CD4-positive, alpha-beta T cell treated with Interleukin-15 for 1 hour (primary cell): ENCODE measurements around the gene PBX1.

Source experiments
- DNase-seq: peaks from one replicate; pipeline ENCODE4 v3.0.0-alpha.2; 2020

PBX1 gene

DNA sequence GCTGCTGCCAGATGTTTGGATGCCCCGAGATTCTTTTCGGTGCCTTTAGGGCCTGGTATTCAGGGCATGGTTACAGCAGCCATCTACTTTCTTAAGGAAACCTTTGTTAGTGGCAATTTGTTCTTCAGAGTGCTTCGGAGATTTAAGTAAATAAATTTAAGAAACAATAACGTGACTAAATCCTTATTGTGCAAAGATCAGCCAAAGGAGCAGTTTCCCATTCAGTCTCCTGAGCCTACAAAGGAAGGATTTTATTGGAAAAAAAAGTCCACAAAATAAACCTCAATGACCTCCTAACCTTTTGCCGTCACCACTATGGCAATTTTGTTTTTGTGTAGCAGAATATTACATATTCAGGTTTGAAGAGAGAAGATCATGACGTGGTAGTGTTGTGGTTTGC, 231.1 kb downstream of the PBX1 start:
- no peak for DNase-seq

DNA sequence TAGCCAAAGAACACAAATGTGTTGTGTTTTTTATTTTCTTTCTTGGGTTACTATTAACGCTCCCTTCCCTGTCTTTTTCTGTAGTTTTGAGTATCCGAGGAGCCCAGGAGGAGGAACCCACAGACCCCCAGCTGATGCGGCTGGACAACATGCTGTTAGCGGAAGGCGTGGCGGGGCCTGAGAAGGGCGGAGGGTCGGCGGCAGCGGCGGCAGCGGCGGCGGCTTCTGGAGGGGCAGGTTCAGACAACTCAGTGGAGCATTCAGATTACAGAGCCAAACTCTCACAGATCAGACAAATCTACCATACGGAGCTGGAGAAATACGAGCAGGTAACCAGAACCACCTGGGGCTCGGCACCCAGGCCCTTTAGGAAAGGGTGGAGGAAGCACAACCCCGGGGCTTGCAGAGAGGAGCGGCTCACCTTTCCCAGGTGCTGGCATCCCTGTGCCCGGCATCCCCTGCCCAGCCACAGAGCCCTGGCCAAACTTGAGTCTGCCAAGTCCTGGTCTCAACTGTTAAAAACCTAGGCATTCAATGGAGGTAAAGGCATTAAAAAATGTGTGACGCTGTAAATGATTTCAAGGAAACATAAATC, 233.5 kb downstream of the PBX1 start:
- no peak for DNase-seq

DNA sequence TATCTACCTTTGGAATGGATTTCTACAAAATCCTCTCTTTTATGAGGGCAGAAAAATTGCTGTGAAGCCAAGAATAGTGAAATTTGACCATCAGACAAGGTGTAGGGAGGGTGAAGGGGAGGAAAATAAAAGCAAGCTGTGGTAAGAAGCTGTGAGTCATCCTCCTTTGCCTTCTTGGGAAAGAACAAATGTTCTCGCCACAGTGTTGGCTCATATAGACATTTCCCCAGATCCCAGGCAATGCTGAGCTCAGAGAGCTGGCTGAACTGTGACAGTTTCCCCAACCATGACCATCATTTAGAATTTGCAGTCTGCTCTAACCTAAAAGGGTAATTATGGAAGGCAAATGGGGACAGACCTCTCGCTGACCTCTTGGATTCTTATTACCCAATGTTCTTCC, 235.4 kb downstream of the PBX1 start:
- DNase-seq, result no peak

DNA sequence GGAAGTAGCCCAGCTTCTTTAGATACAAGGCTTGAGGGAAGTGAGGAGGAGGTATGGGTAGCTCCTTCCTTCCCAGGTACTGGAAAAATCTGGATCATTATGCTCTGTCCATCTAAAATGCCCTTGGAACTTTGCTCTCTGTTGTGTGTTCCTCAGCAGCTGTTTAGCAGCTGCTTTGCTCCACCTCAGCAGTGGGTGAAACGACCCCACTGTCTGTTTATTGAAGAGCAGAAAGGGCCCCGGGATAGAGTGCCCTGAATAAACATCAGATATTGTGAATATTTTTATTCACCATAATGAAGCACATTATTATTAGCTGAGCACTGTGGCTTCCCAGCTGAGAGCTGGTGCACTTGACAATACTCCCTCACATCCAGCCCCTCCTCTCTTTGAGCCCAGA, 237.9 kb downstream of the PBX1 start:
- DNase-seq, result no peak

DNA sequence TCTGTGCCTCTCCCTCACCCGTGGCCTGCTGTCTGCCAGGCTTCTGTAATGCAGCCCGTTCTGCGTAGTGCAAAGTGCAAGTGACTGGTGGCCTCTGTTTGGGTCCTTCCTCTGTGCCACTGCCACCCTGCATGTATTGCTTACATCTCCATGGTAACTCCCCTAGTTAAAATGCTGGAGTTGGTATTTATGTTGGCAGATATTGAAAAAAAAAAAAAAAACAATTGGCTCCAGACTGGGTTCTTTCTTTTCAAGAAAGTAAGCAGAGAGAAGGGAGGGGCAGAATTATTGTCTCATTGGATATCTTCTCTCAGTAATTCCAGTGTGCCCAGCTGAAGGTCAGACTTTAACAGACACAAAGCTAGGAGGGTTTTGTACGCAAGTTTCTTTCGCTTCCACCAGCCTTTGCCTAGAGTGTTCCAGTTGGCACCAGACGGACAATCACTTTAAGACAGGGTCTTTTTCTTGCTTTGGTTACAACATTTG, 242.3 kb downstream of the PBX1 start:
- no peak for DNase-seq

DNA sequence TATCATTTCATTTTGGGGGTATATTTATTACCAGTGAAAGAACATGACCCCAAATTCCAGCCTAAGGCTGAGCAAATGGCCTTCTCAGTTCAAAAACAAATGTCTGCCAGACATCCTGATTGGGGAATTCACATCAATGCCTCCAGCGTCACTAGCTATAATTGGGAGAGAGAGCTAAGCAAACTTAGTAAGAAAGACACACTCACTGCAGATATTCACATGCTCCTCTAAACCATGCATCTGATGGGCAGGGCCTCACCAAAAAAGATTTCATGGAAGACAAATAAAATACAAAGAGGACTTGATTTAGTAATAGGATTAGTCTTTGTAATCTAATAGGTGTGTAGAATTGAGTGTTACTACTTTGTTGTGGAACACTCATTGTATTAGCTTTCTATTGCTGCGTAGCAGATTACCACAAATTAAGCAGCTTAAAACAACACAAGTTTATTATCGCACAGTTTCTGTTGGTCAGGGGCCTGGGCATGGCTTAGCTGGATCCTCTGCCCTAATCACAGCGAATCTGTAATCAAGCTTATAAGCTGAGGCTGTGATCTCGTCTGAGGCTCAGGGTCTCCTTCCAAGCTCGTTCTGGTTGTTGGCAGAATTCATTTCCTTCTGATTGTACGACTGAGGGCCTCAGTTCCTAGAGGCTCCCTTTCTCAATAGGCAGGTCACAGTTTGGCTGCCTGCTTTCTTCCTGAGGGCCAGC, 243.0 kb downstream of the PBX1 start:
- DNase-seq, result no peak

DNA sequence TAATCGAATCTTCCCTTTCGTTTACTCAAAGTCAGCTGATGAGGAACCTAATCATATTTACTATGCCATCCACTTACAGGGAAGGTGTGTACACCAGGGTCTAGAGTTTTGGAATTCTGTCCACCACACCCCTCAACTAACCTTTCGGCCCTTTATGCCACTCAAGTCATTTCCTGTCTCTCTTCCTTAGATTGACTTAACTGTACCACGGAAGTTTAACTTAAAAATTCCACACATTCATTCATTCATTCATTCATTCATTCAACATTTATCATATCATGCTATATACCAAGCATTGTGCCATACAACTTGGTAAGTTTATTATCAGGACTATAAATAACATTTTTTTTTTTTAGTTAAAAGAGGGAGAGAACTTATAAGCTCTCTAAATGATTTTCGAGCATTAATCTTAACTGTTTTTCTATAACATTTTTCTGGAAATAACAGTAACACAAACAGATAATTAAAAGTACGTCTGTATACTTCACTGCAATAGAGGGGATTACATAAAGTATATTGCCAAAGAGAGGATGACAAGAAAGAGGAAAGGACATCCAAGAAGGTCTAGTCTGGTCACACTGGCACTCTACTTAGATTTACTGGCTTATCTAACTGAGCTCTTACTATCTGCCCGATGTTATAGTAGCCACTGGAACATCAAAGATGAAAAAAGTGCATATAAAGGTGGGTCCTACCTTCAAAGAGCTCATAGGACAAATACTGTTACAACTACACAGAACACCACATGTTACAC, 243.7 kb downstream of the PBX1 start:
- no peak for DNase-seq

DNA sequence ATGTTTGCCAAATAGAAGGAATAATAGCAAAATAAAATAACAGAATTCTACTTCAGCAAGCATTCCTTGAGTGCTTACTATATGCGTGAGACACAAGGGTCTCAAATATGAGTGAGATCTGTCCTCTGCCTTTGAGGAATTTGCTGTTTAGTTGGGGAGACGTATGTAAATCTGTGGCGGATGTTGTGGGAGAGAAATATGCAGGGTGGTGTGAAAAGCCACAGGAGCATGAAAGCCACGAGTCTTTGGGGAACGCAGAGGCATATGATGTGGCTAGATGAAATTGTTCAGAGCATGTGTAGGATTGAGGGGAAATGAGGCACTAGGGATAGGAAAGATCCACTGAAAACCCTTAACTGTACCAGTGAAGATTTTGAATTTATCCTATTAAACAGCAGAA, 244.4 kb downstream of the PBX1 start:
- DNase-seq, result no peak

DNA sequence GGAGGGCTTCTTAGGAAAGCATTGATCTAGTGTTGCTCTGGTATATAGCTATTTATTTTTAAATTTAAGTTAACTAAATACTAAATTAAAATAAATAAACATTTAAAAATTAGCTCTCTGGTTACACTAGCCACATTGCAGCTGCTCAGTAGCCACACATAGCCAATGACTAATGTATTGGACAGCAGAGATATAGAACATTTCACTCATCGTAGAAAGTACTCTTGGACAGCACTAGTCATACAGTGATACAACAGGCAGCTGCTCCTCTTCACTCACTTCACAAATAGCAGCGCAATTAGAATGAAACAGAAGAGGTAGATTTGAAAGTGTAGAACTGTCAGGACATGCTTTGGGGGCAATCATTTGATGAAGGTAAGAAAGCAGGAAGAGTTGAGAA, 245.4 kb downstream of the PBX1 start:
- no peak for DNase-seq

DNA sequence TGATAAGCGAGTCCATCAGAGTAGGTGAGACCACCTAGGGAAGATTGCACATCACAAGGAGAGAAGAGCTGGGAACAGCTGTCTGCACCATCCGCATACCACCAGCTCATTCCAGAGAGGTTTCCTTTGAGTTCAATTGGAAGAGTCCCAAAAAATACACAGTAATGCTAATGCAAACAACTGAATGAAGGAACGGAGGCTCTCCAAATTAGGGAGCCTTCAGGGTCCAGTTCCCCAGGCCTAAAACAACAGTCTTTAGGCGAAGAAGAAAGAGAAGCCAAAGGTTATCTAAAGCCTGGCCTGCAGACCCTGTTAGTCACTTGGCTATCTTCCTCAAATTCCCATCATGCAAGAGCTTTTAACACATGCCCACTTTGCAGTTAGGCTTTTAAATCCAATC, 246.4 kb downstream of the PBX1 start:
- no peak for DNase-seq

DNA sequence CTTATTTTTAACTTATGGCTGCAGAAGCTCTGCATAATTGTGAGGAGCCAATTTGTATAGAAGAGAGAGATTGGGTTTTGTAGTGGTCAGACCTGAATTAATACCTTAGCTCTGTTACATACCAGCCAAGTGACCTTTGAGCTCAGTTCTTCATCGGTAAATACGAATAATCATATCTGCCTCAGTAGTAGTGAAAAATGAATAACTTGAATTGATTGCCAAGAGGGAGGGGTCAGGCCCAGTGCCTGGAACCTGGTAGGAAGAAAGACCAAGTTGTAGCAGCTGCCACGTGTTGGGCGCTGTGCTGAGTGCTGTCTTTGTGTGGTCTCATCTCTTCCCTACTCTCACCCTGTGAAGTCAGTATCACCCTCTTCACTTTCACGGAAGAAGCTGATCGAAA, 247.5 kb downstream of the PBX1 start:
- DNase-seq, result no peak

DNA sequence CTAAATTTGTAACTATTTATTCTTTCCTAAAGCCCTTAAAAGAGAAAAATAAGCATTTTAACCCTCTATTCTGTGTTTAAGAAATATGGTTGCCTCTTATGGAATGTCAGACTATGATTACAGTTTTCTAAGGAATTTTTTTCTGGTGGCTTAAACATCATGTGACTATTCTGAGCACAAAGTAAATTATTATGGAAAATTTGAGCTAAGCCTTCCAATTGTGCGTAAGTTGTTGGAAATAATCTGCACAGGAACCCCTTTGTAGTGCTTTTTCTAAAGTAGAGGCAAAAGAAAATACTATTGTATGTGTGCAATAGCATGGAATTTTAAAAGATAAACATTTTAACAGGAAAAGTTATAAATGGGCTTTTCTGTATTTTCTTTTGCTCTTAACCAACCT, 254.8 kb downstream of the PBX1 start:
- no peak for DNase-seq

DNA sequence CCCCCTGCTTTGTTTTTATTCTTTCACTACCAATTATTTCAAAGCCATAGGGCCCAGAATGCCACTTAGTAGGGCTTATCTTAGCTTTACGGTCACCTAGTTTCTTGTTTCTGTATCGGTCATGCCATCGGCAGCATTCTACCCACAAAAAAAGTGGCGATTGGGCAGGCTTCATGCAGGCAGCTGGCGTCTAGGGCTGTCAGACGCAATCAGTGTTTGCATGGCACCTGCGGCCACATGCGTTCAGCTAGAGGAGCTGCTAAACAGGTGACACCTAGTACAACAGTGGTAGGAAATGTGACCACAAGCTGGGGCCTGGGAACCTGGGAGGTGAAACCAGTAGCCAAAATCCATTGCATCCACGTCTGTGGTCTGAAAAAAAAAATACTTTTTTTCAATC, 262.7 kb downstream of the PBX1 start:
- DNase-seq, result no peak

DNA sequence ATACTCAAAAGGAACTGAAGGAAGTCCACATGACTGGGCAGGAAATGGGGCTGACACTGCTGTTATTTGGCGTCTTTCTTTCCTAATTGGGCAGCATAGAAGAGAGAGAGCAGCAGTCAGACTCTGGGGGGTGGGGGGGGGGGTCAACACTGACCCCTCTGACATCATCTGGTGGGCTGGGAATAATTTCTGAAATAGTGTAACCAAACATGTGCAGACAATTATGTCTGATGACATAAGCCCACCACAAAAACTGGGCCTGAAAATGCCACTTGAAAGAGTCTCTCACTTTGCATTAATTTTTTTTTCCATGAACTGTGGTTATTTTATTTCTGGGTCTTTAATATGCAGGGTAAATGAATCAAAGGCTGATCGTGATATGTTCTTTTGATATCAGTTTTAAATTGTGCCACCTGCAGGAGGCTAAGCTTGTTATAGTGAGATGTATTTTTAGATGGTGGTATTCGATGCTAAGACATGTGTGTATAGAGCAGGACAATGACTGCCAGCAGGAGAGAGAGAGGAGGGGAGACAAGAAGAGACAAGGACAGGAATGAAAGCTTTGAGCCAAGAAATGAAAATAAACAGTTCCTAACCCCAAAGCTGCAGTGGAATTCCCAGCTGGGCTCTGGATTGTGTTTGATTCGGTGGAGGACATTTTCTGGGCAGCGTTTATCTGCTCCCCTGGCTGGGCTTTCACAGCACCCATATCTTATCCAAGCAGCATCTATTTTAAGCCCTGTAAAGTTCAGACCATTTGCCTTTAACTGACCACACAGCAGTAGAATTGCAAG, 264.7 kb downstream of the PBX1 start:
- DNase-seq, result no peak

DNA sequence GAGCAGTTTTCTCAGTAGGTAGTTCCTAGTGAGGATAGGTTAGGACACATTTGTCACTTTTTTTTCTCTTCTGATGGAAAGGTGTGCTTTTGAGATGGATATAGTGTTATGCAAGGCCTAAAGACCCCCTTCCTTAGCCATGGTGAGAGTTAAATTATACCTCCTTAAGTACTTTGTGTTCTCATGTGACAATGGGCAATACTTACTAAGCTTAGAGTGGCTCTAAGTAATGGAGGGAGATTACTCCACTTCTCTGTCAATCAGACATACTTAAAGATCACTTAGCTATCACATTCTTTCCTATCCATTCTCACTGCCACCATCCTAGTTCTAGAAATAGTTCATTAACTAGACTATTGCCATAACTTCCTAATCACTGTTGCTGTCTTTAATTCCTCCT, 265.6 kb downstream of the PBX1 start:
- DNase-seq, result no peak

DNA sequence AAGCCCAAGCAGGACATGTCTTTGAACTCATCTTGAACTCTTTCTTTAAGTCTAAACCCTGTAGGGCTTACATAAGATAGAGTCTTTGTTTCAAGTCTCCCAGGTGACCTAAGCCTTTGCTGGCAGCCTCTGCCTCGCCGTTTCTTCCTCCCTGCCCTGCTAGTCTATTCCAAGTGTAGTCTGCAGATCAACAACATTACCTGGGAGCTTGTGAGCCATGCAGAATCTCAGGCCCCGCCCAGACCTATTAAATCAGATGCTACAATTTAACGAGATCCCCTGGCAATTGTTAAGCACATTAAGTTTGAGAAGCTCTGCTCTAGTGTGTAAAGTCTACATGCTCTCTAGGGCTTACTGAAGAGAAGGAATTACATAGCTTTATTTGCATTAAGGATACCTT, 271.6 kb downstream of the PBX1 start:
- DNase-seq, result no peak

DNA sequence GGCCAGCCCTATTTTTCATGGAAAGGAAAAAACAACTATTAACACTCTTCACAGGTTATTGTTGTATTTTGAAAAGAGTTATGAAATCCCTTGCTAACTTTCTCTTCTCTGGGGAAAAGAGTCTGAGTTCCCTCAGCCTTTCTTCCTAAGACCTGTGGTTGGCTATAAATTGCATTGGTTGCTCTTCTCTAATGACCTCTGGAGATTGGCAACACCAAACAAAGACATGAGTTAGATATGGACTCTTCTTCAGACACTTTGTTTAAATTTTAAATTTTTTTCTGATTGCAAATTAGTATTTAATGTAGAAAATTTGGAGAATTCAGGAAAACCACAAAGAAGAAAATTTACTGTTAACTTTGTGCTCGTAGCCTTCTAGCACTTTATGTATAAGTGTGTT, 275.7 kb downstream of the PBX1 start:
- no peak for DNase-seq

DNA sequence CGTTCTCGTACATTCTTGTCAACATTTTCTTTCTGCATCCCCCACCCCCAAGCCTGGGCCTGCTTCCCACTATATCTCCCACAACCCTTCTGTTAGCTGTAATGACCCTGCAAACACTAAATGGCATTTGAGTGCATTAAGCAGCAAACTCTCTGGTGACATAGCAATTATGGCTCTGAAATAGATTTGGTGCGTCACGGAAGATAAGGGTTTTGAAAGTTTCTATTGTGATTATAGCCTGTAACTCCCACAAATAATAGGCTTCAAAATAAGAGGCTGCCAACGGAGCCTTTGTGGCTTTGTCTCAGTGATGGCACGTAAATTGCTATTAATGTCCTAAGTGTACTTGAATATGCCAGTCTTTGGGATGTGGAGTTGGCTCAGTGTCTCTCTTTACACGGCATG, 277.6 kb downstream of the PBX1 start:
- DNase-seq, result no peak

DNA sequence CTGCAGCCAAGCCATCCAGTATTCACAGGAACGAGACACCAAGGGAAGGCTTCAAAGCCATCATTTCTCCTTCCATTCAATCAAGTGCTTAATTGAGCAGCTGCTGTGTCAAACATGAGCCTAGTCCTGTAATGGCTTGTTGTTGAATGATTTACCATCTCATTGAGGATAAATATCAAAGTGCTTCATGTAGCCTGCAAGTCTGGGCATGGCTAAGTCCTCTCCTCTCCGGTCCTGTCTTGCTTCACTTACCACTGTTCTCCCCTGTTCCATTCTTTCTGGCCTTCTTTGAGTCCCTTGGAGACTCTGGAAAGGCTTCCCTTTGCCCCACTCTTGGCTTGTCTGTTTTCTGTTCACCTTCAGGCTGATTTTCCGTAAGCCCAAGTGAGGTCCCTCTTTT, 279.8 kb downstream of the PBX1 start:
- no peak for DNase-seq

DNA sequence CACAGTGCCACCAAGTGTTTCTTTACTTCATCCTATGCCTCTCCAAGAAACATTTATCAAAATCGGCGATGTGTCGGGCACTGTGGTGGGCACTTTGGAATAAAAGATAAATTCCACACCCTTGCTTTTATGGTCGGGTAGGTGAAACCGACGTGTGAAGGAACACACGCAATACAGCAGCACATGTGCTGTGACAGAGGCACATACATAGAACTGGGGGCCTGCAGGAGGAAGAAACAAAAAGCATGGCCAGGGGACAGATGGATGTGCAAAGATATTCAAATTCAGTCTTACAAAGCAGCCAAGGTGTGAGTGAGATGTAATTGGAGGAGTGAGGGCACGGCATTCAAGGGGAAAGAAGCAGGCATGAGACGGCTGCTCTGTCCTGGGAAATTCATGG, 282.0 kb downstream of the PBX1 start:
- no peak for DNase-seq

DNA sequence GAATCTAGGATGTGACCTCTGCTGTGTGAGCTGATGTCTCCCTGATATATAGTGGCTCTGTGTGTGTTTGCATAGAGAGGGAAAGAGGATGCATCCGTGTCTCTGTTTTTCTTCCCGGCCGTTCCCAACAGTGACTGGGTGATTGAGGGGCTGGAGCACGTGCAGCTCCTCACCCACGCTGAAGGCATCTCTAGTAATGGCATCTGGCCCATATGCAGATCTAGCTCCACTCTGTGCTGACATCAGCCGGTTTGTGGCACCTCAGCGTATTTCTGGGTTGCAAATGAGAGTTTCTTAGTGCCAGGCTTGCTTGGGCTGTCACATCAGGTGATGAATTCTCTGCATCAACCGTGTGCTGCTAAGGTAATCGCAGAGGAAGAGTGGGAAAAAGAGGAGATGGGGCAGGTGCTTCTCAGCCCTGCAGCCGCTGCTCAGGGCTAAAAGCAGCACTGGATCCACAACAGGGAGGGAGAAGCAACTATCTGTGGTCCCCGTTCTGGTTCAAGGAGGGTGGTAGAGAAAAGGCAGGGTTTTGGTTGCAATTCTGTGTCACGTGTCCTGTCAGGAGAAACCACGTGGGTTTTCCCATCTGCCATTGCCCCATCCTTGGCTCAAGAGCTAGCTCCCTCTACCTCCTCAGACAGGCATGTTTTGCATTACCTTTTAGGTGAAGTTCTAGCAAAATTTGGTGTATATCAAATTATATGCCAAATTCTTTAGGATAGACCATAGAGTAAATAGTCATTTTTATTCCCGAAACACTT, 282.9 kb downstream of the PBX1 start:
- DNase-seq, result no peak

DNA sequence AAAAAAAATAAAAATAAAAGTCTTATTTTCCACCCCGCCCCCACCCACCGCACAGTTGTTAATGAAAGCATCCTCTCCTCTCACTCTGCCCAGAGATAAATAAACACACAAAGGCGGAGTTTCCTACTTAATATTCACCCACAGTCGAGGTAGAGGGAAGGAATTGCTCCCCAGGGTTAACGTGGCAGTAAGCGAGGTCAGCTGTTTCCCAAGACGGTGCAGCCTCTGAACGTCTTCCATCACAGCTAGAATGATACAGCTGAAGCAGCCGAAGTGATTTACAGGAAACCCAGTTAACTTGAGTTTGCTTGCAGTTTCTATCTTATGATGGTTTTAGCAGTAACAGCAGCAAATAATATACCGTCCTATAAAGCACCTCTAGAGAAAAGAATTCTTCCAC, 283.9 kb downstream of the PBX1 start:
- DNase-seq, result no peak
